ENCODE measurements around the gene CDK12.

- no peak for TF ChIP-seq POLR2A (IDR thresholded peaks at IDR 0.05)
- no peak for TF ChIP-seq CTCF (IDR thresholded peaks at IDR 0.05)
Measured at GRCh38 chr17:39513915-39514314, 52.6 kb downstream of the CDK12 start.

All from adrenal gland (tissue), 5 donors.